Pulmonary artery endothelial cell (primary cell): ENCODE measurements around the gene PLEKHA6. TPM values are rescaled to one million over a fixed set of nuclear protein-coding genes. Genes with fewer than 3 reads are reported as not detected.

Source experiments
- DNase-seq: peaks from one replicate; pipeline ENCODE4 v3.0.0-alpha.2; 2011; ENCODE audit warnings: low read depth, low spot score
- total RNA-seq: library from RNA; depleted of rRNA; stranded (reverse); fragments of >200 nt; gene quantifications from 2 replicates; pipeline ENCODE4 v1.2.3, GENCODE V29; 2014

Gene PLEKHA6
- total RNA-seq, 1 donor from 2014 or later: 5.7 TPM

- no peak for DNase-seq
Observed at GRCh38 chr1:204380293-204380831, 20.6 kb upstream of the PLEKHA6 start.

GRCh38 chr1:204377800-204378668 is 18.3 kb upstream of the PLEKHA6 start:
- no peak for DNase-seq

- DNase-seq: no peak
Observed at GRCh38 chr1:204376919-204377799, 17.4 kb upstream of the PLEKHA6 start.

GRCh38 chr1:204376465-204376864 is 16.7 kb upstream of the PLEKHA6 start:
- DNase-seq: no peak

- DNase-seq: no peak
Observed at GRCh38 chr1:204373911-204374310, 14.2 kb upstream of the PLEKHA6 start.

GRCh38 chr1:204370176-204370575 is 10.4 kb upstream of the PLEKHA6 start:
- no peak for DNase-seq

GRCh38 chr1:204368996-204369726 is 9.4 kb upstream of the PLEKHA6 start:
- DNase-seq: no peak

- DNase-seq: no peak
Observed at GRCh38 chr1:204367956-204368355, 8.2 kb upstream of the PLEKHA6 start.

GRCh38 chr1:204367193-204367858 is 7.6 kb upstream of the PLEKHA6 start:
- no peak for DNase-seq

GRCh38 chr1:204366759-204367158 is 7.0 kb upstream of the PLEKHA6 start:
- no peak for DNase-seq

- no peak for DNase-seq
Observed at GRCh38 chr1:204363335-204364114, 3.8 kb upstream of the PLEKHA6 start.

- no peak for DNase-seq
Observed at GRCh38 chr1:204362984-204363334, 3.2 kb upstream of the PLEKHA6 start.

- DNase-seq: no peak
Observed at GRCh38 chr1:204361781-204362180, 2.1 kb upstream of the PLEKHA6 start.

GRCh38 chr1:204361341-204361771 is 1.6 kb upstream of the PLEKHA6 start:
- no peak for DNase-seq

GRCh38 chr1:204360314-204360713 is 585 bp upstream of the PLEKHA6 start:
- no peak for DNase-seq

GRCh38 chr1:204359131-204359473 is 627 bp downstream of the PLEKHA6 start:
- no peak for DNase-seq

- no peak for DNase-seq
Observed at GRCh38 chr1:204358605-204359004, 1.1 kb downstream of the PLEKHA6 start.

GRCh38 chr1:204357551-204358490 is 1.9 kb downstream of the PLEKHA6 start:
- no peak for DNase-seq

- no peak for DNase-seq
Observed at GRCh38 chr1:204356997-204357396, 2.7 kb downstream of the PLEKHA6 start.
